Bronchus fibroblast of lung (primary cell): ENCODE measurements around the gene TTC13. TPM values are rescaled to one million over a fixed set of nuclear protein-coding genes. Genes with fewer than 3 reads are reported as not detected.

Source experiments
- total RNA-seq: library from RNA; depleted of rRNA; stranded (reverse); fragments of >200 nt; gene quantifications from 2 replicates; pipeline ENCODE4 v1.2.3, GENCODE V29; 2015

TTC13 gene, protein sequence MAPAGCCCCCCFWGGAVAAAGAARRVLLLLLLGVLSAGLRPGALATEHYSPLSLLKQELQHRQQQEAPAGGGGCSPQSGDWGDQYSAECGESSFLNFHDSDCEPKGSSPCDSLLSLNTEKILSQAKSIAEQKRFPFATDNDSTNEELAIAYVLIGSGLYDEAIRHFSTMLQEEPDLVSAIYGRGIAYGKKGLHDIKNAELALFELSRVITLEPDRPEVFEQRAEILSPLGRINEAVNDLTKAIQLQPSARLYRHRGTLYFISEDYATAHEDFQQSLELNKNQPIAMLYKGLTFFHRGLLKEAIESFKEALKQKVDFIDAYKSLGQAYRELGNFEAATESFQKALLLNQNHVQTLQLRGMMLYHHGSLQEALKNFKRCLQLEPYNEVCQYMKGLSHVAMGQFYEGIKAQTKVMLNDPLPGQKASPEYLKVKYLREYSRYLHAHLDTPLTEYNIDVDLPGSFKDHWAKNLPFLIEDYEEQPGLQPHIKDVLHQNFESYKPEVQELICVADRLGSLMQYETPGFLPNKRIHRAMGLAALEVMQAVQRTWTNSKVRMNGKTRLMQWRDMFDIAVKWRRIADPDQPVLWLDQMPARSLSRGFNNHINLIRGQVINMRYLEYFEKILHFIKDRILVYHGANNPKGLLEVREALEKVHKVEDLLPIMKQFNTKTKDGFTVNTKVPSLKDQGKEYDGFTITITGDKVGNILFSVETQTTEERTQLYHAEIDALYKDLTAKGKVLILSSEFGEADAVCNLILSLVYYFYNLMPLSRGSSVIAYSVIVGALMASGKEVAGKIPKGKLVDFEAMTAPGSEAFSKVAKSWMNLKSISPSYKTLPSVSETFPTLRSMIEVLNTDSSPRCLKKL
- total RNA-seq = 6.5 and 8.9 TPM in 2 replicates

DNA sequence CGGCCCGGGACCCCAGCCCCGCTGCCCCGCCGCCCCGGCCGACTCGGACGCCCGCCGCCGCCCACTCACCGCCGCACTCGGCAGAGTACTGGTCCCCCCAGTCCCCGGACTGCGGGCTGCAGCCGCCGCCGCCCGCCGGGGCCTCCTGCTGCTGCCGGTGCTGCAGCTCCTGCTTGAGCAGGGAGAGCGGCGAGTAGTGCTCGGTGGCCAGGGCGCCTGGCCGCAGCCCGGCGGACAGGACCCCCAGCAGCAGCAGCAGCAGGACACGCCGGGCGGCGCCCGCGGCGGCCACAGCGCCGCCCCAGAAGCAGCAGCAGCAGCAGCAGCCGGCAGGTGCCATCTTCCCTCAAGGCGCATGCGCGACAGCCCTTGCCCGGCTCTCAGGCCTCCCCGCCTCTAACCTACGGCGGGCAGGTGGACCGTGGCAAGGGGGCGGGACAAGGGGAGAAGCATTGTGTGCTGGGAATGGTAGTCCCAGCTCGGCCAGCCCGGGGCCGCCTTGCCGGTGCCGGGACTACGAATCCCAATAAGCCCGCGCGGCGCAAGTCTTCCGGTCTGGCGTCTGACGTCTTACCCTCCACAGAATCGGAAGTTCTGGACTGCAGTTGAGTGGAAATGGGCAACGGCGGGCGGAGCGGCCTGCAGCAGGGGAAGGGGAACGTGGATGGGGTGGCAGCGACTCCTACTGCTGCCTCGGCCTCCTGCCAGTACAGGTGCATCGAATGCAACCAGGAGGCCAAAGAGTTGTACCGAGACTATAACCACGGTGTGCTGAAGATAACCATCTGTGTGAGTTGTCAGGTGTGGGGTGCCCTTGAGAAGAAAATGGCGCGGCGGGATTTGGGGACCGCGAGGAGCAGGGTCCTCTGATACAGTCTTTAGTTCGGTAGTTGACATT is at the start of gene TTC13, which contains the start of gene ARV1:
TSS of gene TTC13 (minus strand) at position 371 of the 898 bp plus-strand sequence. CDS start at position 340, 31 bp downstream.
TSS of gene ARV1 (plus strand) at position 604 of the 898 bp plus-strand sequence. CDS start at position 616, 12 bp downstream.

DNA sequence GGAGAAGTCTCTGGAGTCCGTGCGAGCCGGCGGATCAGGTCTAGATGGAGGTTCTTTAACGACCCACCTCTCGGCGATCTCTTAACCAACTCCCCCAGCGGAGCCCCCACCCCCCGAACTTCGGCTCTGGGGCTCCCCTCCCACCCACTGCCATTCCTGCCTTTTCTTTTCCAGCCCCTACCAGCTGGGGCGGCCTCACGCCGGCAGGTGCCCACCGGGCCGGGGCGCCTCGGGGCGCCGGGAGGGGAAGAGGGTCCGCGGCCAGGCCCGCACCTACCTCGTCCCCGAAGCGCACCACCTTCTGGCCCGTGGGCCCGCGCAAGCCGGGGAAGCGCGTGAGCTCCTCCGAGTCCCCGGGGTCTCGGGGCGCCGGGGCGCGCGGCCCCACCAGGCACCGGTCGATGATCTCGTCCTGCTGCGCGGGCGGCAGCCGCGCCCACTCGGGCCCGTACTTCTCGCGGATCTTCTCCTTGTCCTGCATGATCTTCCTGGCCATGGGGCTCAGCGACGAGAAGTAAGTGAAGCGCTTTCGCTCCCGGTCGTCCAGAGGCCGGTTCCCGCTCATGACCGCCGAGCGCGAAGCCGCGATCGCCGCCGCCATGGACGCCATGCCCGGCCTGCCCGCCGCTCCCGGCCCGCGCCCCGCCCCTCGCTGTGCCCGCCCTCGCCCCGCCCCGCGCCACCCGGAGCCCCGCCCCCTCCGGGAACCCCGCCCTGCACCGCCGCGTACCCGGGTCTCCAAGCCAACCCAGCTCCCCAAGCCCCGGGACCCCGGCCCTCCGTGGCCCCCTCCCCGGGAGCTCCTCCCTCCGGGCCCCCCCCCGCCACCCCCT is 110.5 kb downstream of the TTC13 start, which contains the start of gene C1orf198:
TSS of gene C1orf198 (minus strand) at position 619 of the 833 bp plus-strand sequence. CDS start at position 610, 9 bp downstream.

Other genes with a start within 250 kb of the TTC13 start
- not detected in 2 replicates for gene CAPN9, start 231.5 kb downstream of the TTC13 start, total RNA-seq
- gene C1orf198, start 110.3 kb downstream of the TTC13 start, total RNA-seq = 16.2 and 18.2 TPM in 2 replicates
- 19.0 and 20.4 TPM in 2 replicates for gene ARV1, start 233 bp upstream of the TTC13 start, total RNA-seq
- gene FAM89A, start 61.4 kb upstream of the TTC13 start, total RNA-seq = 4.2 and 5.1 TPM in 2 replicates
- gene TRIM67, start 183.2 kb upstream of the TTC13 start, total RNA-seq = not detected in 2 replicates